SK-N-MC (cell line): ENCODE measurements around the gene ESF1.

Source experiments
- EZH2 ChIP-seq: fragments of 200-600 bp; sonication (generic); IDR thresholded peaks from one replicate; pipeline ENCODE4 v1.6.1; 2017; ENCODE audit warnings: antibody characterized with exemption
- POLR2AphosphoS5 ChIP-seq: IDR thresholded peaks from 2 replicates; pipeline ENCODE4 v1.6.1; 2012; ENCODE audit warnings: mild to moderate bottlenecking, low read depth, low read length, borderline replicate concordance

GRCh38 chr20:13765868-13766416 lies 18.8 kb downstream of the ESF1 start:
- TF ChIP-seq EZH2 (no peak), POLR2AphosphoS5 (no peak)
